GM23248 (cell line): ENCODE data around the gene ARHGEF10L. TPM values are rescaled to one million over a fixed set of nuclear protein-coding genes. Genes with fewer than 3 reads are reported as not detected.

Source experiments
- DNase-seq: peaks from one replicate; pipeline ENCODE4 v3.0.0-alpha.2; 2015
- H2AFZ ChIP-seq: fragments of 200-600 bp; sonication (generic); 2 replicates; pipeline ENCODE4 v1.6.1; 2016; ENCODE audit warnings: antibody characterized with exemption
- H3F3A ChIP-seq: fragments of 200-600 bp; sonication (generic); 2 replicates; pipeline ENCODE4 v1.6.1; 2016; ENCODE audit warnings: mild to moderate bottlenecking, antibody characterized with exemption, mixed run types; ENCODE audit not compliant: insufficient read depth
- H3K27ac ChIP-seq: fragments of 200-600 bp; sonication (generic); 2 replicates; pipeline ENCODE4 v1.5.1; 2016; ENCODE audit warnings: mild to moderate bottlenecking
- H3K27me3 ChIP-seq: fragments of 200-600 bp; sonication (generic); replicated peaks from 2 replicates; pipeline ENCODE4 v1.6.1; 2016; ENCODE audit warnings: mild to moderate bottlenecking; ENCODE audit not compliant: insufficient read depth
- H3K36me3 ChIP-seq: fragments of 200-600 bp; sonication (generic); 2 replicates; pipeline ENCODE4 v1.6.1; 2016; ENCODE audit warnings: low read depth, mild to moderate bottlenecking
- H3K4me1 ChIP-seq: fragments of 200-600 bp; sonication (generic); 2 replicates; pipeline ENCODE4 v1.6.1; 2016; ENCODE audit warnings: mild to moderate bottlenecking; ENCODE audit not compliant: insufficient read depth
- H3K4me2 ChIP-seq: fragments of 200-600 bp; sonication (generic); one replicate; pipeline ENCODE4 v1.6.1; 2016; ENCODE audit warnings: mild to moderate bottlenecking; ENCODE audit not compliant: unreplicated experiment
- H3K4me3 ChIP-seq: fragments of 200-600 bp; sonication (generic); 2 replicates; pipeline ENCODE4 v1.5.1; 2016; ENCODE audit warnings: mild to moderate bottlenecking
- H3K79me2 ChIP-seq: fragments of 200-600 bp; sonication (generic); 2 replicates; pipeline ENCODE4 v1.6.1; 2016; ENCODE audit warnings: mild to moderate bottlenecking; ENCODE audit not compliant: insufficient read depth
- H3K9ac ChIP-seq: fragments of 200-600 bp; sonication (generic); 2 replicates; pipeline ENCODE4 v1.6.1; 2016; ENCODE audit warnings: mild to moderate bottlenecking
- H3K9me2 ChIP-seq: fragments of 200-600 bp; sonication (generic); 2 replicates; pipeline ENCODE4 v1.6.1; 2016; ENCODE audit warnings: mixed run types, mild to moderate bottlenecking, moderate library complexity; ENCODE audit not compliant: insufficient read depth
- H3K9me3 ChIP-seq: fragments of 200-600 bp; sonication (generic); one replicate; pipeline ENCODE4 v1.6.1; 2017; ENCODE audit warnings: low read depth
- H4K20me1 ChIP-seq: fragments of 200-600 bp; sonication (generic); 2 replicates; pipeline ENCODE4 v1.6.0; 2016; ENCODE audit not compliant: insufficient read depth
- EZH2 ChIP-seq: fragments of 200-600 bp; sonication (generic); IDR thresholded peaks from 2 replicates; pipeline ENCODE4 v1.6.1; 2018; ENCODE audit warnings: antibody characterized with exemption, mild to moderate bottlenecking; ENCODE audit not compliant: insufficient read depth, poor library complexity, severe bottlenecking
- EZH2phosphoT487 ChIP-seq: fragments of 200-600 bp; sonication (generic); IDR thresholded peaks from 2 replicates; pipeline ENCODE4 v1.6.1; 2018; ENCODE audit warnings: antibody characterized with exemption, moderate library complexity, mild to moderate bottlenecking, low read depth; ENCODE audit not compliant: insufficient read depth
- WGBS, 2 experiments: methylation state at CpG; one replicate each; pipeline ENCODE4 v1.1.6; 2015 to 2017; ENCODE audit warnings: low lambda C conversion rate in 2 of 2, low coverage in 1 of 2; ENCODE audit errors: missing lambda C conversion rate in 2 of 2; 5-methylcytosine and 5-hydroxymethylcytosine counted together
- in situ Hi-C: fragments of 300-500 bp; cut with MboI; formaldehyde crosslinking; loops from 2 replicates; pipeline ENCODE4 v1.15.0; 2020
- polyA plus RNA-seq: library from polyadenylated mRNA; unstranded; fragments of >200 nt; fragmentation: Nextera tagmentation; extraction: Ambion mirVana; gene quantifications from 2 replicates; pipeline ENCODE4 v1.2.1, GENCODE V29; 2016
- total RNA-seq: library from RNA; depleted of rRNA; stranded (reverse); fragments of >200 nt; shearing (Covaris generic); gene quantifications from 2 replicates; pipeline ENCODE4 v1.2.3, GENCODE V29; 2014

Gene ARHGEF10L
- total and polyA plus RNA-seq, 2 experiments from 2014 or later, result 6.0 to 19.3 TPM

DNA sequence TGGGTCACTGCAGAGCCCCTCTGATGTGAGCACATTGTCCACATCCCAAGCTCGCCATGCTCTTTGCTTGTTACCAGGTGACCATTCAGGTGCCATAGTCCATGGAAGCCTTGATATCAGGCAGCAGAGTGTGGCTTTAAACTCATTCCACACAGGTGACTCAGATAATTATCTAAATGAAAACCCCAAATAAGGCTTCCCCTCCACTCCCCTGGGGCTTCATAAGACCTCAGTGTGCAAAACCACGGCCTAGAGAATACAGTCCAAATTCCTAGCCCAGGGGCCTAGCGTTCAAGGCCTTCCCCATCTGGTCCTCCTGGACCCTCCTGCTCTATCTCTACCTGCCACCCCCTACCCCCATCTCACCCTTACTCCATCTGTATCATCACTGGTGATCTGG, 97.1 kb downstream of the ARHGEF10L start:
- Histone ChIP-seq H4K20me1 (no peaks in the 10 kb centered on the region), H3K4me1 (peaks cover 23% of the 10 kb centered on the region), H3F3A (peaks cover 8% of the 10 kb centered on the region), H3K9ac (no peak overlapping the region), H3K9me2 (no peaks in the 10 kb centered on the region), H3K79me2 (no peaks in the 10 kb centered on the region), H3K27me3 (no peaks in the 10 kb centered on the region), H3K9me3 (no peaks in the 10 kb centered on the region), H3K4me2 (no peak overlapping the region), H3K4me3 (no peak overlapping the region), H3K27ac (no peak overlapping the region), H3K36me3 (peaks cover 15% of the 10 kb centered on the region; the same call in 1 of the 2 replicates), H2AFZ (no peak overlapping the region)
- DNase-seq, result peak; percentile 55
- no peak for TF ChIP-seq EZH2phosphoT487
- in situ Hi-C loops, result no loop called here
- 62 to 72% methylated on average over 3 of the region's 3 CpGs for WGBS, 2 experiments

DNA sequence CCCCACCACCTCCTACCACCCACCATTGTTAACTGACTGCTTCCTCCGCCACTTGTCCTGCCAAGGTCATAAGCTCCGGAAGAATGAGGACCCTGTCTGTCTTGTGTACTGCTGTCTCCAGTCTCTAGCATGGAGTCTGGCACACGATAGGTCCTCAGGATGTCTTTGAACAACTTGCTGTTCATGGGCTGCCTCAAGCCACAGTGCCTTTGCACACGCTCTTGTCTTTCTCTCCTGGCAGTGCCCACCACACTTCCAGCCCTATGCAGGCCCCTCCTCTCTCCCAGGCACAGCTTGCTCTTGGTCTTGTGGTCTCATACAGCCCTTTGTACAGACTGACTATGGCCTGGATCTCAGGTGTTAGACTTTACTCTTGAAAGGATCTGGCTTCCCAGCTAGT, 97.6 kb downstream of the ARHGEF10L start:
- Histone ChIP-seq H2AFZ (no peak overlapping the region), H3K4me3 (no peak overlapping the region), H3K9me3 (no peaks in the 10 kb centered on the region), H3K36me3 (peaks cover 15% of the 10 kb centered on the region; the same call in 1 of the 2 replicates), H4K20me1 (no peaks in the 10 kb centered on the region), H3K4me2 (no peak overlapping the region), H3K9me2 (no peaks in the 10 kb centered on the region), H3K79me2 (no peaks in the 10 kb centered on the region), H3K27ac (no peak overlapping the region), H3F3A (peaks cover 8% of the 10 kb centered on the region), H3K27me3 (no peaks in the 10 kb centered on the region), H3K9ac (no peak overlapping the region), H3K4me1 (peaks cover 23% of the 10 kb centered on the region)
- no peak for DNase-seq
- WGBS, 2 experiments, result 91 to 94% methylated on average over 4 of the region's 4 CpGs
- TF ChIP-seq EZH2, result no peak
- no peak for TF ChIP-seq EZH2phosphoT487
- in situ Hi-C loops, result no loop called here

DNA sequence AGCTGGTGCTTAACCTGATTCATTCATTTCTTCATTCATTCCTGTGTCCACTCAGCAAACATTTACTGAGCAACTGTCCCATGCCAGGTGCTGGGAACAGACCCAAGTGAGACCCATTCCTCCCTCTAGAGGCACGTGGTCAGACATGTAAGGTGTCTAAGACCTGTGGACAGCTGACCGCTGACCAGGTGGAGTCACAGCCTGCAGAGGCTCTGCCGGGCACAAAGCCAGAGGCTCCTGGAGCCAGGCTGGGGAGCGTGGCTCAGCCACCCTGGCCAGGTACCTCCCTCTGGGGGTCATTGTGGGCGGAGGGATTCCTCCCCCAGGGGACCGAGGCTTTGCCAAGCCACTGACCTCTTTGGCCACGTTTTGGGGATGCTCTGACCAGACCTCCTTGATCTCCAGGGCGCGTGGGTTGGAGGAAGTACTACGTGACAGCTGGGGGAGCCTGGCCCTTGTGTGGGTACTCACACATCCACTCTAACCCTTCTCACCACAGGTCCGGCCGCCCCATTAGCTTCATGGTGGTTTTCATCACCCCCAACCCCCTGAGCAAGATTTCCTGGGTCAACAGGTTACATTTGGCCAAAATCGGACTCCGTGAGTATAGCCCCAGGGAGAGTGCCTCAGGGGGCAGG, 100.3 kb downstream of the ARHGEF10L start:
- H3K27me3 ChIP-seq, result no peaks in the 10 kb centered on the region
- H3K9ac ChIP-seq, result no peak overlapping the region
- H3K79me2 ChIP-seq, result no peaks in the 10 kb centered on the region
- no peak overlapping the region for H2AFZ ChIP-seq
- no peak for TF ChIP-seq EZH2phosphoT487
- TF ChIP-seq EZH2, result no peak
- 92 to 99% methylated on average over 14 of the region's 14 CpGs for WGBS, 2 experiments
- H3K36me3 ChIP-seq, result peaks cover 15% of the 10 kb centered on the region; the same call in 1 of the 2 replicates
- H3K9me3 ChIP-seq, result no peaks in the 10 kb centered on the region
- peaks cover 6% of the 10 kb centered on the region for H3K4me1 ChIP-seq
- DNase-seq, result no peak
- H3K4me2 ChIP-seq, result no peak overlapping the region
- no peak overlapping the region for H3K27ac ChIP-seq
- no peaks in the 10 kb centered on the region for H3F3A ChIP-seq
- H4K20me1 ChIP-seq, result no peaks in the 10 kb centered on the region
- in situ Hi-C loops, result no loop called here
- H3K4me3 ChIP-seq, result no peak overlapping the region
- no peaks in the 10 kb centered on the region for H3K9me2 ChIP-seq

DNA sequence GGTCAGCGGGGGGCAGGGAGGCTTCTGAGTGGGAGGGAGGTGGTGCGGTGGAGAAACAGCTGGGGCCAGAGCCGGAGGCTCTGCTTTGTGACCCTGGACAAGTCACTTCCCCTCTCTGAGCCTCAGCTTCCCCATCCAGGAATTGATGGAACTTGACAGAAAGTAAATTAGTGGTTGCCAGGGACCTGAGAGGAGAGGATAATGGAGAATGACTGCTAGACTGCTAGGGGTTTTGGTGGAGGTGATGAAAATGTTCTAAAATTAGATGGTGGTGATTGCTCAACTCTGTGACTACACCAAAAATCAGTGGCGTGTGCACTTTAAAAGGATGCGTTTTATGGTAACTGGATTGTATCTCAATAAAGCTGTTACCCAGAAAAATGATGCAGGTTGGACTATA, 100.9 kb downstream of the ARHGEF10L start:
- no peak overlapping the region for H3K9ac ChIP-seq
- H3K4me1 ChIP-seq, result peaks cover 6% of the 10 kb centered on the region
- H3K79me2 ChIP-seq, result no peaks in the 10 kb centered on the region
- TF ChIP-seq EZH2phosphoT487, result no peak
- TF ChIP-seq EZH2, result no peak
- no peaks in the 10 kb centered on the region for H4K20me1 ChIP-seq
- no peak overlapping the region for H2AFZ ChIP-seq
- no peak overlapping the region for H3K4me3 ChIP-seq
- peaks cover 15% of the 10 kb centered on the region; the same call in 1 of the 2 replicates for H3K36me3 ChIP-seq
- in situ Hi-C loops, result no loop called here
- no peak overlapping the region for H3K4me2 ChIP-seq
- no peak overlapping the region for H3K27ac ChIP-seq
- H3F3A ChIP-seq, result no peaks in the 10 kb centered on the region
- H3K9me3 ChIP-seq, result no peaks in the 10 kb centered on the region
- no peak for DNase-seq
- H3K27me3 ChIP-seq, result no peaks in the 10 kb centered on the region
- 89 to 94% methylated on average over 2 to 5 of the region's 5 CpGs for WGBS, 2 experiments
- H3K9me2 ChIP-seq, result no peaks in the 10 kb centered on the region
